Activated T-cell treated with anti-CD3 and anti-CD28 coated beads, Interleukin-2, amount 50 U/mL, for 72 hours (primary cell): ENCODE measurements around the gene KANTR. TPM values are rescaled to one million over a fixed set of nuclear protein-coding genes. Genes with fewer than 3 reads are reported as not detected.

Experiments used
- ATAC-seq, 2 donors: fragments of 150-1000 bp; cut with Tn5 transposase; replicated peaks in 1 of 2; 2 replicates each; pipeline ENCODE4 v1.10.0; 2021; ENCODE audit warnings: moderate library complexity in 2 of 2, mild to moderate bottlenecking in 1 of 2
- DNase-seq, 2 donors: peaks; one replicate each; pipeline ENCODE4 v3.0.0; 2021 to 2022; ENCODE audit warnings: mixed read lengths in 1 of 2
- H3K27ac Mint-ChIP-seq: one replicate; pipeline ENCODE4 v1.8.0; 2022; ENCODE audit warnings: mild to moderate bottlenecking, moderate library complexity, mixed read lengths
- H3K27me3 Mint-ChIP-seq: one replicate; pipeline ENCODE4 v1.8.0; 2022; ENCODE audit warnings: low read depth, mixed read lengths
- H3K36me3 Mint-ChIP-seq, 2 donors: one replicate each; pipeline ENCODE4 v1.8.0; 2022; ENCODE audit warnings: mixed read lengths in 2 of 2, mild to moderate bottlenecking in 1 of 2; ENCODE audit not compliant: insufficient read depth in 2 of 2
- H3K4me1 Mint-ChIP-seq: one replicate; pipeline ENCODE4 v1.8.0; 2022; ENCODE audit warnings: low read depth, mixed read lengths
- H3K4me3 Mint-ChIP-seq, 2 donors: one replicate each; pipeline ENCODE4 v1.8.0; 2022; ENCODE audit warnings: mild to moderate bottlenecking in 2 of 2, mixed read lengths in 2 of 2, moderate library complexity in 2 of 2
- H3K9me3 Mint-ChIP-seq, 2 donors: one replicate each; pipeline ENCODE4 v1.8.0; 2022; ENCODE audit warnings: mixed read lengths in 2 of 2
- total RNA-seq, 2 donors: library from RNA; stranded (reverse); gene quantifications; one replicate each; pipeline ENCODE4 v1.2.3, GENCODE V29; 2022

Gene KANTR
- total RNA-seq, 2 donors from 2014 or later = 10.8 to 11.4 TPM

DNA sequence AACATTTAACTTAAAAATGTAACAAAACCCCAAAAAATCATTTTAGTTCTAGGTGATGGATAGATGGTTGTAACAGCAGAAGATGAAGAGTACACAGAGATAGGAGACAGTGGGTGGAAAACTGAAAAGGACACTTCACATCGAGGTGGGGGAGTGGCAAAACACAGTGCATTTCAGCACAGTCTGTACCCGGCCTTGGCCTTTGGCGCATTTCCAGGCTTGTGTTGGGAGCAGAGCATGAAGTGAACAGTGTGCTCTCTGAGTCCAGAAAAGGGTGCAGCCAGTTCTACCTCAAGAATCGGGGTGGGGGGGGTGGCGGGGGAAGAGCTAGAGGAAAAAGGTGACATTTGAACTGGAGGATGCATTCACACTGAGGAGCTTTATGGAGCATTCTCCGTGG, 7.5 kb upstream of the KANTR start:
- H3K4me1 Mint-ChIP-seq = peaks cover 57% of the 10 kb centered on the region
- H3K27me3 Mint-ChIP-seq = peaks cover 10% of the 10 kb centered on the region
- H3K4me3 Mint-ChIP-seq = peak overlapping the region; percentile 5 to 23
- no peaks in the 10 kb centered on the region for H3K9me3 Mint-ChIP-seq
- DNase-seq (no peak), ATAC-seq (no peak)
- H3K27ac Mint-ChIP-seq = peak overlapping the region; percentile 52
- H3K36me3 Mint-ChIP-seq = peaks cover 14 to 15% of the 10 kb centered on the region in 2 donors

DNA sequence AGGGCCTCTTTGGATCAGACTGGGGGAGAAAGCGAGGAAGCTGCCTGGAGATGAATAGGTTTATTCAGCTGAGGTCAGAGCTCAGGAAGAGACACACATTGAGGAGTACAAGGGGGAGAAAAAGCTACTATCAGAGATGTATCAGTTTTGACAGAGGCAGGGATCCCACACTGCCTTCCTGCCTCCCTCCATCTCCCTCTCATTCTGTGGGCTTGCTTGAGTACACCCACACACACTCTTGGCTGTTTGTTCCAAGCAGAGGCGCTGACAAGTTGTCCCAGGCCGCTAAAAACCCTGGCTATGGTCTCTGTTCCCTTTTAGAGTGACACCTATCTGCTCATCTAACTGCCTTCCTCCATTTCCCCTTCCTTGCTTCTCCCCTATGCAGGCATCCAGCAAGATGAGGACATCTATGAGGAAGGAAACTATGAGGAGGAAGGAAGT, 6.5 kb upstream of the KANTR start:
- no peak for DNase-seq

DNA sequence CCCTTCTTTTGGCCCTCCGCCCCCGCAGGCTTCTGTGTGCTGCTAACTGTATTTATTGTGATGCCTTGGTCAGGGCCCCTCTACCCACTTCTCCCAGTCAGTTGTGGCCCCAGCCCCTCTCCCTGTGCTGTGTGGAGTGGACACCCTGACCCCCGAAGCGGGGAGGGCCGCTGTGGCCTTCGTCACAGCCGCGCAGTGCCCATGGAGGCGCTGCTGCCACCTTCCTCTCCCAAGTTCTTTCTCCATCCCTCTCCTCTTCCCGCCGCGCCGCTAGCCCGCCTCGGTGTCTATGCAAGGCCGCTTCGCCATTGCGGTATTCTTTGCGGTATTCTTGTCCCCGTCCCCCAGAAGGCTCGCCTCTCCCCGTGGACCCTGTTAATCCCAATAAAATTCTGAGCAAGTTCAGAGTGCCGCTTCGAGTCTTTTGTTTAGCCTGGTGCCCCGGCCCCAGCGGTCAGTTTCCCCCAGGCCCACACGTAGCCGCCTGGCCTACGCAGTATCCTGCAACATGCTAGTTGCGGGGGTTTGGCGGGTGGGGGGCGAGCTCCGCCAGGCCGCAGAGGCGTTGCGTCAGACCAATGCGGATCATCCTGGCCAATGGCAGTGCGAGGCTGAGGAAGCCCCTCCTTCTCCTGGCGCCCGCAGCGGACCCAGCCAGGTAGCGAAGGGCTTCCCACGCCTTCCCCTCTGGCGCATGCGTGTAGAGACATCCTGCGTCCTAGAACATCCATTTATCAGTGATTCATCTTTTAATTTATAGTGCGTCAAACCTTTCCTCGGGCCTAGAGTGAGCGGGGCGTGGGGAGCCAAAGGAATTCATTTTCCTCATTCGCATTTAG, 5.6 kb upstream of the KANTR start:
- H3K4me3 Mint-ChIP-seq = peak overlapping the region; percentile 85 to 100
- DNase-seq = peak; percentile 78 to 84
- H3K27ac Mint-ChIP-seq = peak overlapping the region; percentile 98
- H3K4me1 Mint-ChIP-seq = peaks cover 55% of the 10 kb centered on the region
- peaks cover 10% of the 10 kb centered on the region for H3K27me3 Mint-ChIP-seq
- H3K36me3 Mint-ChIP-seq = peaks cover 11% of the 10 kb centered on the region in 2 donors
- H3K9me3 Mint-ChIP-seq = no peaks in the 10 kb centered on the region
- peak; percentile 58 to 65 for ATAC-seq

More for the DNA sequence above, 6.5 kb upstream of the KANTR start:
- ATAC-seq = no peak
- H3K27me3 Mint-ChIP-seq = peaks cover 10% of the 10 kb centered on the region
- no peak overlapping the region for H3K27ac Mint-ChIP-seq
- H3K4me3 Mint-ChIP-seq = peak overlapping the region; percentile 13 to 100
- H3K9me3 Mint-ChIP-seq = no peaks in the 10 kb centered on the region
- peaks cover 57% of the 10 kb centered on the region for H3K4me1 Mint-ChIP-seq
- H3K36me3 Mint-ChIP-seq = peaks cover 11 to 15% of the 10 kb centered on the region in 2 donors

DNA sequence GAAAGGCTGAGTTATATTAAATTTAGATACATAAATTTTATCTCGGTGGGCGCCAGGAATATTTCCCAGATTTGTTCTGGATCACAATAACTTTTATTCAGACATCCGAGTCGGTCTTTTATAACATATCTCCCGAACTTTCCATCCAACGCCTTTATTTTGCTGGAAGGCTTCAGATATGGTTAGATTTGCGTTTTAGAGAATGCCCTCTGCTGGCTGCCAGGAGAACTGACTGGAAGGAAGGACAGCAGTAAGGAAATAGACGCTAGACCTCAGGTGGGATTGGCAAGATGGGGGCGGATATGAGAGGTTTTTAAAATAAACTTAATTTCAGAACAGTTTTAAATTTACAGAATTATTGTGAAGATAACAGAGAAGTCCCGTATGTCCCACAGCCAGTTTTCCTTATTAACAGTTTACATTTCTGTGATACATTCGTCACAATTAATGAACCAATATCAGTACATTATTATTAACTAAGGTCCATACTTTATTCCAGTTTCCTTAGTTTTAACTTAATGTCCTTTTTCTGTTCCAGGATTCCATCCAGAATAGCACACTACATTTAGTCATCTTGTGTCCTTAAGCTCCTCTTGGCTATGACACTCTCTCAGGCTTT, 4.6 kb upstream of the KANTR start:
- Mint-ChIP-seq H3K36me3 (peaks cover 7% of the 10 kb centered on the region in 2 donors), H3K27ac (peak overlapping the region; percentile 98), H3K4me1 (peaks cover 46% of the 10 kb centered on the region), H3K27me3 (peaks cover 10% of the 10 kb centered on the region), H3K9me3 (no peaks in the 10 kb centered on the region), H3K4me3 (peak overlapping the region; percentile 85 to 100)
- ATAC-seq (no peak), DNase-seq (peak in 1 of 2 donors; percentile 37)

DNA sequence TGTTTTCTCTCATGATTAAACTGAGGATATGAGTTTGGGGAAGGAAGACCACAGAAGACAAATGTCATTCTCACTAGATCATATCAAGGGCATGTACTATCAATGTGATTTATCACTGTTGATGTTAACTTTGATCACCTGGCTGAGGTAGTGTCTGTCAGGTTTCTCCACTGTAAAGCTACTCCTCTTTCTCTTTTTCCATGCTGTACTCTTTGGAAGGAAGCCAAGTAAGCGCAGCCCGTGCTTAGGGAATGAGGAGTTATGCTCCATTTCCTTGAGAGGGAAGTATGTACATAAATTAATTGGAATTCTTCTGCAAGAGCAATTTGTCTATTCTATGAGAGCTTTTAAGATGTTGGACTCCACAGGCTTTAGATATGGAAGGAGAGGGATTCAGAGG, 4.0 kb upstream of the KANTR start:
- no peaks in the 10 kb centered on the region for H3K9me3 Mint-ChIP-seq
- H3K4me3 Mint-ChIP-seq = no peak overlapping the region
- H3K27ac Mint-ChIP-seq = no peak overlapping the region
- no peak for ATAC-seq
- H3K4me1 Mint-ChIP-seq = peaks cover 45% of the 10 kb centered on the region
- H3K27me3 Mint-ChIP-seq = peaks cover 14% of the 10 kb centered on the region
- H3K36me3 Mint-ChIP-seq = peaks cover 7% of the 10 kb centered on the region in 2 donors
- no peak for DNase-seq

DNA sequence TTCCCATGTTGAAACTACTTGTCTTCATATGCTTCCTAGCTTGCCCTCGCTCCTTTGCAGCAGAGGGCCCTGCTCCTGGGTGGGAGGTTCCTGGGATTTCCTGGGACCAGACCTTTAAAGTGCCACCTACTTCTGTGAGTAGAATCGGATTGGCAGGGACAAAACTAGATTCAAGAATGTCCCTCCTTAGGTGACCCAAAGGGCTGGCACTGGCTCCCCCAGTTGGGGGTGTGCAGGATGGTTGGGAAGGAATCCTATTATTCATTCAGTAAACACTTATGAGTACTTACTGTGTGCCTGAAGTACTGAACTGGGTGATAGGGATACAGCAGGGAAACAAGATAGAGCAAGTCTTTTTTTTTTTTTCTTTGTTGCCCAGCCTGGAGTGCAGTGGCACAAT, 2.6 kb upstream of the KANTR start:
- peaks cover 0 to under 1% of the 10 kb centered on the region in 2 donors for H3K36me3 Mint-ChIP-seq
- no peak overlapping the region for H3K27ac Mint-ChIP-seq
- no peak for DNase-seq
- no peaks in the 10 kb centered on the region for H3K9me3 Mint-ChIP-seq
- no peak overlapping the region for H3K4me3 Mint-ChIP-seq
- H3K4me1 Mint-ChIP-seq = peaks cover 41% of the 10 kb centered on the region
- H3K27me3 Mint-ChIP-seq = peaks cover 15% of the 10 kb centered on the region
- ATAC-seq = no peak

DNA sequence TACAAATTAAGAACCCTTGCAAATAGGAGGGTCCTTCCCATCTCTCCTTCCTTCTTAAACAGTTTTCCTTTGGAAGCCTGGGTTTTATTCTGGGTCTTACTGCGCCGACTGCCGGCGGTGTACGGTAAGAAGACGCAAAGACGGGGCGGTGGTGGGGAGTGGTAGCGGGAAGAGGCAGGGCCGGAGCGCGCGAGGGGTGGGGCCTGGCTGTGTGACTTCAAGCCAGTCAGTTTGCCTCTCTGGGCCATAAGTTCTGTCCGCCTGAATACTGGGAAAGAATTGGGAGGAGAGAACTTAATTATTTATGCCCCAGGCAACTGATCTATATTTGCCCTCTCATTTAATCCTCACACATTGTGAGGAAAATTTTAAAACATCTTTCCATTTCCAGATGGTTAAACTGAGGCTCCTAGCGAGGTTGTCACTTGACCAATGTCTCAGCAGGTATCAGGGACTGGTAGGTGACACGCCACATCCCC, 726 bp upstream of the KANTR start:
- H3K4me3 Mint-ChIP-seq = peak overlapping the region; percentile 86 to 98
- H3K4me1 Mint-ChIP-seq = peaks cover 29% of the 10 kb centered on the region

DNA sequence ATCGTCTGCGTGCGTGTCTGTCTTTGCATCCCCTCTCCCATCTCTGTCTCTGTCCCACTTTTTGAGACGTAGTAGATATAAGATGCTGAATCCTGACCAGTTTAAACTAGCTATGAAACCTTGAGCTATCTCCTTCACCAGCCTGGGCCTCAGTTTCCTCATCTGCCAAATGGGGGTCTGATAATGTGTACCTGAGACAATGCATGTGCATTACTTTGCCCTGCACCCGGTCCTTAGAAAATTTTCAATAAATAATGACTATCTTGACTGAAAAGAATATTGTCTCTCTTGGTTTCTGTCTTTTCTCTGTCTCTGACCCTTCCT, 602 bp downstream of the KANTR start:
- Mint-ChIP-seq H3K36me3 (peaks cover 0 to 3% of the 10 kb centered on the region in 2 donors), H3K27ac (peak overlapping the region; percentile 92), H3K27me3 (peaks cover 16% of the 10 kb centered on the region), H3K4me3 (peak overlapping the region; percentile 86 to 98), H3K4me1 (peaks cover 16% of the 10 kb centered on the region), H3K9me3 (no peaks in the 10 kb centered on the region)
- DNase-seq (no peak), ATAC-seq (no peak)

More for the DNA sequence above, 726 bp upstream of the KANTR start:
- DNase-seq = peak; percentile 83 to 85
- Mint-ChIP-seq H3K36me3 (no peaks in the 10 kb centered on the region), H3K27ac (peak overlapping the region; percentile 80), H3K9me3 (no peaks in the 10 kb centered on the region), H3K27me3 (peaks cover 16% of the 10 kb centered on the region)
- peak; percentile 61 to 62 for ATAC-seq

DNA sequence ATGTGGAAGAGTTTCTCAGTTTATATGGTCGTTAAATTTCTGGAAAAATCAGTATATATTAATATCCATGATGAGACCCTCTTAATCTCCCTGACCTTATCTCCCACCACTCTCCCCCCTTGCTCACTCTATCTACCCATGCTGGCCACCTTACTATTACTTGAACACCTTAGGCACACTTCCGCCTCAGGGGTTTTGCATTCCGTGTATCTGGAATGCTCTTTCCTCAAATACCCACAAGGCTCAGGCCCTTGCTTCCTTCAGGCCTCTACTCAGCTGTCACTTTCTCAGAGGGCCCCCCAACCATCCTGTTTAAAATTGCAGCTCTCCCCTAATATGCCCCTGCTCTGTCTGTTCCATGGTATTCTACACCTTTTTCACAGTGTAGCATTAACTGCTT, 1.9 kb downstream of the KANTR start:
- H3K4me3 Mint-ChIP-seq = peak overlapping the region; percentile 30 to 43

DNA sequence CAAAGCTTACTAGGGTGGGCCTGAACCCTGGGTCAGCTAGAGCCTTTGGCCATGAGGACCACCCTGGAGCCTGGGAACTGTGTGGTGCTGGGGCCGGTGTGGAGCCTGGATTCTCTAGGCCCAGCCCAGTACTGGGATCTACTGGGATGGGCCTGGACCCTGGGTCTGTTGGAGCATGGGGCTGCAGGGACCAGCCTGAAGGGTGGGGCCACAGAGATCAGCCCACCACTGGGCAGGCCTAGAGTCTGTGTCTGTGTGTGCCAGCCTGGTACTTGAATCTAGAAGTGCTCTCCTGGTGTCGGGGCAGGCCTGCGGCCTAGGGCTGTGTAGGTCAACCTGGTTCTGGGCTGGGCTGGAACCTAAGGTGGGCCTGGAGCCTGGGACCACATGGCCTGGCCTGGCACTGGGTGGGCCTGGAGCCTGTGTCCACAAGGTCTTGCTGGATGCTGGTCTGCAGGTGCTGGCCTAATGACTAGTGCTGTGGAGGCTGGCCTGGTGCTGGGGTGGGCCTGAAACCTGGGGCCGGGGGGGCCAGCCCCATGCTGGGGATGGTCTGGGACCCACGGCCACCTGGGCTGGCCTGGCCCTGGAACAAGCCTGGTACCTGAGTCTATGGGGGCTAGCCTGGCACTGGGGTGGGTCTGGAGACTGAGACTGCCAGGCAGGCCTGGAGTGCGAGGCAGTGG, 21.1 kb downstream of the KANTR start:
- peaks cover 0 to 2% of the 10 kb centered on the region in 2 donors for H3K36me3 Mint-ChIP-seq
- H3K4me1 Mint-ChIP-seq = peaks cover 7% of the 10 kb centered on the region
- peaks cover 5% of the 10 kb centered on the region for H3K27me3 Mint-ChIP-seq
- H3K9me3 Mint-ChIP-seq = no peaks in the 10 kb centered on the region
- no peak overlapping the region for H3K27ac Mint-ChIP-seq
- H3K4me3 Mint-ChIP-seq = no peak overlapping the region
- ATAC-seq (no peak), DNase-seq (no peak)

More for the DNA sequence above, 1.9 kb downstream of the KANTR start:
- H3K4me1 Mint-ChIP-seq = peaks cover 16% of the 10 kb centered on the region
- DNase-seq (no peak), ATAC-seq (no peak)
- H3K27me3 Mint-ChIP-seq = peaks cover 16% of the 10 kb centered on the region
- H3K9me3 Mint-ChIP-seq = no peaks in the 10 kb centered on the region
- peaks cover 0 to 3% of the 10 kb centered on the region in 2 donors for H3K36me3 Mint-ChIP-seq
- no peak overlapping the region for H3K27ac Mint-ChIP-seq

DNA sequence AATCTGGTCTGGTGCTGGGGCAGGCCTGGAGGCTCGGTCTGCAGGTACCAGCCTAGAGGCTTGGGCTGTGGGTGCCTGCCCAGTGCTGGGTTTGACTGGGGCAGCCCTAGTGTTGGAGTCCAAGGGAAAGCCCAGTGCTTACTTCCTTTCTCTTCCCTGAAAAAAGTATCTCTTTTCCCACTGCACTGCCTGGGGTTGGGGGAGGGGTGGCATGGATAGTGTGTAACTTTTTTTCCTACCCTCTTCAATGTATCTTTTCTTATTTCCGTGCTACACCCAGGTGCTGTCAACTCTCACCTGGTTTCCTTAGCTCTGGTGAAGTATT, 21.6 kb downstream of the KANTR start:
- no peak overlapping the region for H3K4me3 Mint-ChIP-seq
- no peaks in the 10 kb centered on the region for H3K9me3 Mint-ChIP-seq
- no peak overlapping the region for H3K27ac Mint-ChIP-seq
- DNase-seq = no peak
- peaks cover 0 to 2% of the 10 kb centered on the region in 2 donors for H3K36me3 Mint-ChIP-seq
- no peak for ATAC-seq
- peaks cover 7% of the 10 kb centered on the region for H3K4me1 Mint-ChIP-seq
- peaks cover 5% of the 10 kb centered on the region for H3K27me3 Mint-ChIP-seq

DNA sequence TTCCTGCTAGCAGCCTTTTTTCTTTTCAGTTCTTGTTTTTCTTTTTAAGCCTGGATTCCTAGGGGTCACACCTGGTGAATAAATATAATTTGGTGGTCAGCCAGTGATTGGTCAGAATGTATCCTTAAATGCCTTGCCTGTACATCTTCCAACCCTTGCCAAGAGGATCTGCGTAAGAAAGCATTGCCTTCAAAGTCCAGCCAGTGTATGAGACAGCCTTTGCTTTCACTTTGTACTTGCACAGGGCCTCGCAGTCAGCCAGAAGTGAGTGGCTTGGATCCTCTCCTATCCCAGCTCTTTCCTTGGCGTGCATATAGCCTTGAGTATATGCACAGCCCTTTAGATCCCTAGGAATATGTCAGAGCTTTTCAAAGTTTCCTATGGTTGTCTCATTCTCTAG, 22.2 kb downstream of the KANTR start:
- peaks cover 7% of the 10 kb centered on the region for H3K4me1 Mint-ChIP-seq
- no peak overlapping the region for H3K4me3 Mint-ChIP-seq

DNA sequence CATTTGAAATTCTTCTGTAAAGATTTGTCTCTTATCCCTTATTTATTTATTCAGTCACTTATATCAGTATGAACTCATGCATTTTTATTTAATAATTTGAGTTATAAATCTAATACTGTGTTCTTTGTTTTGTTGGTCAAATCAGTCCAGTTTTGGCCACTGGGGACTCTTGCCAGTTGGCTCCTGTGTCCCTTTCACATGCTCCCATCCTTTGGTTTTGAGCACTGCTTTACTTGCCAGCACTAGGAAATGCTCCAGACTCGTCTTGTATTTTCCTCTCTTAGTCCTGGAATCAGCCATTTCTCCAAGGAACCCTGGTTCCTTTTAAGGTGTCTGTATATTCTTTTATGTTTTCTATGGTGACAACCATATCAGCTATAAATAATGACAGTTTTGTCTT, 28.1 kb downstream of the KANTR start:
- Mint-ChIP-seq H3K4me3 (no peak overlapping the region), H3K4me1 (no peaks in the 10 kb centered on the region), H3K27me3 (peaks cover 16% of the 10 kb centered on the region), H3K9me3 (no peaks in the 10 kb centered on the region), H3K36me3 (peaks cover 0 to 2% of the 10 kb centered on the region in 2 donors), H3K27ac (no peak overlapping the region)
- ATAC-seq (no peak), DNase-seq (no peak)

More for the DNA sequence above, 22.2 kb downstream of the KANTR start:
- Mint-ChIP-seq H3K27me3 (peaks cover 5% of the 10 kb centered on the region), H3K9me3 (no peaks in the 10 kb centered on the region), H3K36me3 (peaks cover 0 to 2% of the 10 kb centered on the region in 2 donors), H3K27ac (no peak overlapping the region)
- DNase-seq (no peak), ATAC-seq (no peak)
